MCF 10A (cell line): ENCODE measurements around the gene ZBED4. TPM values are rescaled to one million over a fixed set of nuclear protein-coding genes. Genes with fewer than 3 reads are reported as not detected.

Experiments used
- BruUV-seq: library from RNA; stranded (reverse); fragments of 400-500 nt; replicated peaks from 2 replicates; lab custom pipeline; 2021; lab: Mats Ljungman, UMichigan
- CTCF ChIA-PET: fragments of 300-600 bp; sonication (Branson Sonifier 250); formaldehyde crosslinking; extraction: SDS; loops from one replicate; lab custom pipeline; 2021; ENCODE audit warnings: antibody characterized with exemption, inconsistent platforms; lab: Yijun Ruan, JAX
- POLR2A ChIA-PET: fragments of 300-600, 350-650 bp; sonication (Branson Sonifier 250); formaldehyde crosslinking; extraction: SDS; loops from one replicate; lab custom pipeline; 2020; ENCODE audit warnings: antibody characterized with exemption, inconsistent platforms; lab: Yijun Ruan, JAX
- DNase-seq: peaks from one replicate; pipeline ENCODE4 v3.0.0-alpha.2; 2018; ENCODE audit not compliant: unreplicated experiment
- H3K27ac Mint-ChIP-seq: one replicate; pipeline ENCODE4 v1.8.0; 2022; ENCODE audit warnings: mild to moderate bottlenecking, low read depth, mixed read lengths; ENCODE audit not compliant: unreplicated experiment
- H3K27me3 Mint-ChIP-seq: one replicate; pipeline ENCODE4 v1.8.0; 2022; ENCODE audit warnings: mixed read lengths; ENCODE audit not compliant: insufficient read depth, unreplicated experiment
- H3K36me3 Mint-ChIP-seq: one replicate; pipeline ENCODE4 v1.8.0; 2022; ENCODE audit warnings: mild to moderate bottlenecking, moderate library complexity, mixed read lengths; ENCODE audit not compliant: insufficient read depth, unreplicated experiment
- H3K4me1 Mint-ChIP-seq: one replicate; pipeline ENCODE4 v1.8.0; 2022; ENCODE audit warnings: mixed read lengths; ENCODE audit not compliant: insufficient read depth, unreplicated experiment
- H3K4me3 Mint-ChIP-seq: one replicate; pipeline ENCODE4 v1.8.0; 2022; ENCODE audit warnings: mild to moderate bottlenecking, moderate library complexity, mixed read lengths; ENCODE audit not compliant: unreplicated experiment
- H3K9me3 Mint-ChIP-seq: one replicate; pipeline ENCODE4 v1.8.0; 2022; ENCODE audit warnings: mixed read lengths; ENCODE audit not compliant: unreplicated experiment
- CTCF ChIP-seq: fragments of 200-600 bp; IDR thresholded peaks from one replicate; pipeline ENCODE4 v1.8.0; 2022; ENCODE audit warnings: antibody characterized with exemption, mild to moderate bottlenecking; ENCODE audit not compliant: unreplicated experiment
- intact Hi-C: fragments of 100-400 bp; cut with micrococcal nuclease; formaldehyde crosslinking; loops from 2 replicates; pipeline ENCODE4 v1.14.1; 2022
- total RNA-seq: library from RNA; stranded (reverse); gene quantifications from 2 replicates; pipeline ENCODE4 v1.2.3, GENCODE V29; 2022

The ZBED4 gene
- total RNA-seq, 1 experiment from 2014 or later, result 16.4 TPM

DNA sequence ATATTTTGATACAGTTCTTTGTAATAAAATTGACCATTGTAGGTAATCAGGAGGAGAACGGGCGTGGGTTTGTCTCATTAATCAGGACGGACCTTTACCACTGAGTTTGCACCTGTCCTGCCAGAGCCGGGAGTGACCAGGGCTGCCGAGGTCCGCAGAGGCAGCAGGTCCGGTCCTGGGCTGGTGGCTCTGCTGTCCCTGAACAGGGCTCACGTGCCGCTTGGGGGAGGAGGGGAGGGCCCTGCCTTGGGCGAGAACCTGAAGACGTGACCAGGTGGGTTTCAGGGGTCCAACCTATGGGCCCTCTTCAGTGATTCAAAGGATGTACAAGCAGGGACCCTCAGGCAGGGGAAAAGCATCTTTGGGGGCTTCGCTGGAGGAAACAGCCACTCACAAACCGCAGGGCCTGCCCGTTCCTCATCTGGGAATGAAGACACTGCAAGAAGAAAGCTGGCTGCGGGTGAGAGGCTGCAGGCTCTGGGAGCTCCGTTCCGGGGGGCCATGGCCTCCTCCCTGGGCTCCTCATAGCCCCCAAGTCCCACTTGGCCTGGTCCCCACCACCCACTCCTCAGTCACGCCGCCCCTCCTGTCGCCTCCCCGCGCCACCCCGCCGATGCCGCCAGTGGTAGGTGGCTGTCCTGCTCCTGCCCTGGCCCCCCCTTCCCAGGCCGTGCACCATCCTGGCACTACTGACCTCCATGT is 74.0 kb downstream of the ZBED4 start:
- H3K36me3 Mint-ChIP-seq, result peaks cover 26% of the 10 kb centered on the region
- no TSS peak for BruUV-seq
- CTCF ChIA-PET, result interaction anchor here (1.5 kb wide), 1 partner anchor 102 kb away, joined by 8 read pairs; no protein-coding TSS in a partner anchor
- POLR2A ChIA-PET, result interaction anchor here (1.6 kb wide), 1 partner anchor 9 kb away, joined by 5 read pairs; the partner anchor contains the start of genes ALG12 and CRELD2
- no peaks in the 10 kb centered on the region for H3K9me3 Mint-ChIP-seq
- DNase-seq, result no peak
- TF ChIP-seq CTCF, result no peak
- H3K27ac Mint-ChIP-seq, result no peak overlapping the region
- H3K4me1 Mint-ChIP-seq, result peaks cover 5% of the 10 kb centered on the region
- no peaks in the 10 kb centered on the region for H3K27me3 Mint-ChIP-seq
- H3K4me3 Mint-ChIP-seq, result no peak overlapping the region
- intact Hi-C loops, result no loop called here

DNA sequence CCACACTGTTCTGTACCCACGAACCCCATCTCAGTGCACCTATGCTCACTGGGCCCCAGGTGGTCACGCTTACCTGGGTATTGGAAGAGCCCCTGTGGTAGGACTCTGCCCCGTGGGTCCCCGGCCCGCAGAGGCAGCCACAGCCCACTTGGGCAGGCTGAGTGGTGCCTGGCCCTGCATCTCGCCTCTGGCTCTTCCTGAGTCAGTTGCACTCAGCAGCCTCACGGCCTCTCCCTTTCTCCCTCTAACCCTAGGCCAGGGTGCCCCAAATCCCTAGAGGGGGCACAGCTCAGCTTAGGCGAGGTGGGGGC is 74.5 kb downstream of the ZBED4 start:
- no peaks in the 10 kb centered on the region for H3K9me3 Mint-ChIP-seq
- H3K4me3 Mint-ChIP-seq, result no peak overlapping the region
- peaks cover 9% of the 10 kb centered on the region for H3K4me1 Mint-ChIP-seq
- ChIA-PET POLR2A (interaction anchor here (1.6 kb wide), 1 partner anchor 10 kb away, joined by 5 read pairs; the partner anchor contains the start of genes ALG12 and CRELD2), CTCF (interaction anchor here (0.6 to 1.5 kb wide), 2 partner anchors 98 to 102 kb away, joined by 3 to 8 read pairs; no protein-coding TSS in a partner anchor)
- H3K27ac Mint-ChIP-seq, result no peak overlapping the region
- intact Hi-C loops, result no loop called here
- no peak for DNase-seq
- no peaks in the 10 kb centered on the region for H3K27me3 Mint-ChIP-seq
- BruUV-seq, result no TSS peak
- no peak for TF ChIP-seq CTCF
- peaks cover 26% of the 10 kb centered on the region for H3K36me3 Mint-ChIP-seq

GRCh38 chr22:49928555-49929210 is 75.0 kb downstream of the ZBED4 start:
- H3K36me3 Mint-ChIP-seq, result peaks cover 26% of the 10 kb centered on the region
- no TSS peak for BruUV-seq
- POLR2A ChIA-PET, result no interaction called here
- CTCF ChIA-PET, result interaction anchor here (0.6 kb wide), 1 partner anchor 98 kb away, joined by 3 read pairs; no protein-coding TSS in a partner anchor
- no peak for TF ChIP-seq CTCF
- intact Hi-C loops, result no loop called here
- no peaks in the 10 kb centered on the region for H3K9me3 Mint-ChIP-seq
- peaks cover 12% of the 10 kb centered on the region for H3K4me1 Mint-ChIP-seq
- no peak overlapping the region for H3K27ac Mint-ChIP-seq
- DNase-seq, result no peak
- no peak overlapping the region for H3K4me3 Mint-ChIP-seq
- H3K27me3 Mint-ChIP-seq, result no peaks in the 10 kb centered on the region
